ENCODE results near the gene DCDC2.

GRCh38 chr6:24270011-24270410 is 87.8 kb downstream of the DCDC2 start:
- no peak for TF ChIP-seq CTCF (conservative IDR thresholded peaks at IDR 0.05; ENCODE audit: low read length)
- no peak for TF ChIP-seq EZH2phosphoT487 (IDR thresholded peaks at IDR 0.05; ENCODE audit: borderline replicate concordance, low read depth, low read length)
